Tibial artery (tissue), 4 donors: Measurements from ENCODE around the gene FBXL7.

Source experiments
- DNase-seq, 2 donors: peaks; one replicate each; pipeline ENCODE4 v3.0.0-alpha.2; 2019
- H3K27ac ChIP-seq, 2 donors: fragments of 200-600 bp; sonication (generic) in 1 of 2; 1 replicate in 1 of 2; 2 replicates in 1 of 2; pipeline ENCODE4 v1.5.1; 2018 to 2019; ENCODE audit warnings: mild to moderate bottlenecking in 1 of 2
- H3K27me3 ChIP-seq, 2 donors: fragments of 200-600 bp; sonication (generic) in 1 of 2; one replicate each; pipeline versions ENCODE4 v1.5.1 to v1.6.0; 2016 to 2019
- H3K36me3 ChIP-seq, 3 donors: fragments of 200-600 bp; sonication (generic) in 2 of 3; one replicate each; pipeline ENCODE4 v1.5.1; 2016 to 2019; ENCODE audit warnings: mild to moderate bottlenecking in 2 of 3
- H3K4me1 ChIP-seq, 4 donors: fragments of 200-600 bp; sonication (generic) in 2 of 4; 1 replicate in 3 of 4; 2 replicates in 1 of 4; pipeline ENCODE4 v1.5.1; 2016 to 2019
- H3K4me3 ChIP-seq, 2 donors: fragments of 200-600 bp; sonication (generic) in 1 of 2; 1 replicate in 1 of 2; 2 replicates in 1 of 2; pipeline ENCODE4 v1.5.1; 2018 to 2019; ENCODE audit warnings: mild to moderate bottlenecking in 2 of 2
- H3K9me3 ChIP-seq, 3 donors: fragments of 200-600 bp; sonication (generic) in 1 of 3; one replicate each; pipeline ENCODE4 v1.5.1; 2016 to 2019
- CTCF ChIP-seq, 2 experiments: fragments of 200-600 bp in 1 of 2; fragments of 450-650 bp in 1 of 2; IDR thresholded peaks; one replicate each; pipeline ENCODE4 v1.5.1; 2017 to 2019; ENCODE audit warnings: antibody characterized with exemption in 2 of 2, mild to moderate bottlenecking in 1 of 2, moderate library complexity in 1 of 2
- intact Hi-C: fragments of 100-400 bp; cut with DNase I; formaldehyde crosslinking; loops from one replicate; pipeline ENCODE4 v1.15.0; 2023; ENCODE audit warnings: low total_unique reads

Gene FBXL7

GRCh38 chr5:15558240-15558639 is 58.3 kb downstream of the FBXL7 start:
- Histone ChIP-seq H3K4me3 (no peak overlapping the region), H3K9me3 (no peaks in the 10 kb centered on the region), H3K4me1 (peaks cover 0 to 18% (median 6%) of the 10 kb centered on the region in 4 donors), H3K27ac (no peak overlapping the region), H3K27me3 (no peaks in the 10 kb centered on the region), H3K36me3 (peaks cover 0 to 9% (median 0%) of the 10 kb centered on the region in 3 donors)
- no peak for TF ChIP-seq CTCF (IDR thresholded peaks at IDR 0.05)
- no peak for DNase-seq
- intact Hi-C loops: no loop called here

- Histone ChIP-seq H3K27me3 (no peaks in the 10 kb centered on the region), H3K4me3 (no peak overlapping the region), H3K27ac (no peak overlapping the region), H3K9me3 (no peaks in the 10 kb centered on the region), H3K36me3 (peaks cover 0 to 9% (median 0%) of the 10 kb centered on the region in 3 donors), H3K4me1 (peaks cover 0 to 23% (median 6%) of the 10 kb centered on the region in 4 donors)
- no peak for DNase-seq
- intact Hi-C loops: no loop called here
- TF ChIP-seq CTCF (IDR thresholded peaks at IDR 0.05): no peak
Observed at GRCh38 chr5:15558681-15559080, 58.7 kb downstream of the FBXL7 start.

DNA sequence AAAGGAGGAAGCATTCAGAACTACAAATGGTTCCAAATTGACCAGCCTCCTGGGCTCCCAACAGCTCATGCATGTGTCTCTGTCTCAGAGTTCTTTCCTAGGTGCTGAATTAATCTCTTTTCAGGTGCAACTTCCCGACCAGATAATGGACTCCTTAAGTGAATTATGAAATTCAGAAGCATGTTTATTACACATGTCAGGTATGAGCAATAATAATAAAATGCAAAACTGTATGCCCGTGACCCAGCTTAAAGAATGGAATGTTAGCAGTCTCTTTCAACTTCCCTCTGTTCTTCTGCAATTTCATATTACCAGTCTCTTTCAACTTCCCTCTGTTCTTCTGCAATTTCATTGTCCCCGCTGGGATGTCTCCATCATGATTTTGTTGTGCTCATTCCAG is 60.4 kb downstream of the FBXL7 start:
- Histone ChIP-seq H3K4me3 (no peak overlapping the region), H3K27ac (no peak overlapping the region), H3K27me3 (no peaks in the 10 kb centered on the region), H3K4me1 (peaks cover 0 to 37% (median 10%) of the 10 kb centered on the region in 4 donors), H3K9me3 (no peaks in the 10 kb centered on the region), H3K36me3 (peaks cover 0 to 9% (median 0%) of the 10 kb centered on the region in 3 donors)
- TF ChIP-seq CTCF (IDR thresholded peaks at IDR 0.05): no peak
- DNase-seq: no peak
- intact Hi-C loops: no loop called here

- peaks cover 0 to 21% (median 4%) of the 10 kb centered on the region in 4 donors for H3K4me1 ChIP-seq
- no peak for TF ChIP-seq CTCF (IDR thresholded peaks at IDR 0.05)
- H3K4me3 ChIP-seq: no peak overlapping the region
- H3K27ac ChIP-seq: no peak overlapping the region
- no peaks in the 10 kb centered on the region for H3K9me3 ChIP-seq
- H3K36me3 ChIP-seq: peaks cover 0 to 9% (median 0%) of the 10 kb centered on the region in 3 donors
- no peaks in the 10 kb centered on the region for H3K27me3 ChIP-seq
- intact Hi-C loops: no loop called here
- no peak for DNase-seq
Observed at GRCh38 chr5:15564523-15564922, 64.5 kb downstream of the FBXL7 start.

GRCh38 chr5:15564957-15565356 is 65.0 kb downstream of the FBXL7 start:
- intact Hi-C loops: no loop called here
- DNase-seq: no peak

More at GRCh38 chr5:15564957-15565356, 65.0 kb downstream of the FBXL7 start:
- Histone ChIP-seq H3K4me1 (peaks cover 0 to 21% (median 4%) of the 10 kb centered on the region in 4 donors), H3K9me3 (no peaks in the 10 kb centered on the region), H3K27me3 (no peaks in the 10 kb centered on the region), H3K4me3 (no peak overlapping the region), H3K36me3 (peaks cover 0 to 9% (median 0%) of the 10 kb centered on the region in 3 donors), H3K27ac (no peak overlapping the region)
- no peak for TF ChIP-seq CTCF (IDR thresholded peaks at IDR 0.05)
